Effector CD8-positive, alpha-beta T cell (primary cell): ENCODE measurements around the gene TIE1.

ENCODE experiments used
- DNase-seq: peaks from one replicate; lab custom pipeline; 2025; lab: John Stamatoyannopoulos, UW
- total RNA-seq, 4 experiments: gene quantifications; one replicate each; lab custom pipeline; 2026; lab: John Stamatoyannopoulos, UW

TIE1 gene
- total RNA-seq: 0 to 0.18 (median 0.04) reads per million in 4 experiments

- no peak for DNase-seq
These were observed at the start of gene TIE1 for GRCh38 chr1:43300378-43301094. Gene TIE1, plus strand, starts transcription at chr1:43300982. Its CDS starts 90 bp downstream, at chr1:43301072.

GRCh38 chr1:43251024-43251423, 49.8 kb upstream of the TIE1 start:
- no peak for DNase-seq

- no peak for DNase-seq
These were observed 48.6 kb upstream of the TIE1 start for GRCh38 chr1:43252225-43252624.

- DNase-seq: no peak
These were observed 47.6 kb upstream of the TIE1 start for GRCh38 chr1:43253173-43253572.

- DNase-seq: no peak
These were observed 46.9 kb upstream of the TIE1 start for GRCh38 chr1:43253876-43254275.

- no peak for DNase-seq
These were observed 45.2 kb upstream of the TIE1 start for GRCh38 chr1:43255438-43256210.

GRCh38 chr1:43256675-43257570, 43.9 kb upstream of the TIE1 start:
- no peak for DNase-seq

GRCh38 chr1:43258370-43258769, 42.4 kb upstream of the TIE1 start:
- DNase-seq: no peak

GRCh38 chr1:43265431-43265830, 35.4 kb upstream of the TIE1 start:
- no peak for DNase-seq

GRCh38 chr1:43266881-43267280, 33.9 kb upstream of the TIE1 start:
- no peak for DNase-seq

- no peak for DNase-seq
These were observed 33.4 kb upstream of the TIE1 start for GRCh38 chr1:43267291-43267805.

GRCh38 chr1:43267818-43268425, 32.9 kb upstream of the TIE1 start:
- DNase-seq: no peak

- no peak for DNase-seq
These were observed 31.0 kb upstream of the TIE1 start, which contains the start of gene TMEM125 for GRCh38 chr1:43269627-43270375. Gene TMEM125, plus strand, starts transcription at chr1:43269983. Its CDS starts 2,740 bp downstream, at chr1:43272723.

GRCh38 chr1:43270421-43271095, 30.2 kb upstream of the TIE1 start:
- DNase-seq: no peak

- no peak for DNase-seq
These were observed 29.3 kb upstream of the TIE1 start for GRCh38 chr1:43271186-43272118.

GRCh38 chr1:43272161-43272560, 28.6 kb upstream of the TIE1 start:
- DNase-seq: no peak

- no peak for DNase-seq
These were observed 27.9 kb upstream of the TIE1 start for GRCh38 chr1:43272576-43273571.

- no peak for DNase-seq
These were observed 27.1 kb upstream of the TIE1 start for GRCh38 chr1:43273708-43274107.
